ENCODE data around the gene GPR155.
"Not testable (repeated sequence)": the region's sequence is repeated elsewhere in the genome, so short reads cannot be mapped to it uniquely, and the experiment has no call there.

Gene GPR155

GRCh38 chr2:174491947-174492346 is 5.1 kb upstream of the GPR155 start:
- no peak for DNase-seq (ENCODE audit: low read depth in 2 of 3, low spot score in 1 of 3)

- no peak for DNase-seq (ENCODE audit: low read depth in 2 of 3, low spot score in 1 of 3)
Observed at GRCh38 chr2:174490051-174490450, 3.2 kb upstream of the GPR155 start.

- not testable (repeated sequence) for DNase-seq (ENCODE audit: low read depth in 2 of 3, low spot score in 1 of 3)
Observed at GRCh38 chr2:174489520-174489919, 2.7 kb upstream of the GPR155 start.

GRCh38 chr2:174487820-174488162 is 962 bp upstream of the GPR155 start:
- DNase-seq (ENCODE audit: low read depth in 2 of 3, low spot score in 1 of 3) = no peak

- DNase-seq (ENCODE audit: low read depth in 2 of 3, low spot score in 1 of 3) = peak; percentile 98 to 100 (median 99)
Observed at GRCh38 chr2:174487108-174487819, 435 bp upstream of the GPR155 start.

GRCh38 chr2:174485788-174486562 is 854 bp downstream of the GPR155 start:
- DNase-seq (ENCODE audit: low read depth in 2 of 3, low spot score in 1 of 3) = no peak

- DNase-seq (ENCODE audit: low read depth in 2 of 3, low spot score in 1 of 3) = not testable (repeated sequence)
Observed at GRCh38 chr2:174485045-174485444, 1.8 kb downstream of the GPR155 start.

GRCh38 chr2:174484573-174484972 is 2.3 kb downstream of the GPR155 start:
- no peak for DNase-seq (ENCODE audit: low read depth in 2 of 3, low spot score in 1 of 3)

- no peak for DNase-seq (ENCODE audit: low read depth in 2 of 3, low spot score in 1 of 3)
Observed at GRCh38 chr2:174482854-174483253, 4.0 kb downstream of the GPR155 start.

GRCh38 chr2:174477759-174478158 is 9.1 kb downstream of the GPR155 start:
- DNase-seq (ENCODE audit: low read depth in 2 of 3, low spot score in 1 of 3) = no peak

GRCh38 chr2:174473796-174474195 is 13.0 kb downstream of the GPR155 start:
- no peak for DNase-seq (ENCODE audit: low read depth in 2 of 3, low spot score in 1 of 3)

- no peak for DNase-seq (ENCODE audit: low read depth in 2 of 3, low spot score in 1 of 3)
Observed at GRCh38 chr2:174465327-174465726, 21.5 kb downstream of the GPR155 start.

- DNase-seq (ENCODE audit: low read depth in 2 of 3, low spot score in 1 of 3) = no peak
Observed at GRCh38 chr2:174461221-174461620, 25.6 kb downstream of the GPR155 start.

GRCh38 chr2:174454566-174454965 is 32.3 kb downstream of the GPR155 start:
- no peak for DNase-seq (ENCODE audit: low read depth in 2 of 3, low spot score in 1 of 3)

- DNase-seq (ENCODE audit: low read depth in 2 of 3, low spot score in 1 of 3) = no peak
Observed at GRCh38 chr2:174450021-174450816, 36.6 kb downstream of the GPR155 start.

- DNase-seq (ENCODE audit: low read depth in 2 of 3, low spot score in 1 of 3) = no peak
Observed at GRCh38 chr2:174449033-174449432, 37.8 kb downstream of the GPR155 start.

- no peak for DNase-seq (ENCODE audit: low read depth in 2 of 3, low spot score in 1 of 3)
Observed at GRCh38 chr2:174446531-174446930, 40.3 kb downstream of the GPR155 start.

- DNase-seq (ENCODE audit: low read depth in 2 of 3, low spot score in 1 of 3) = no peak
Observed at GRCh38 chr2:174445248-174445647, 41.6 kb downstream of the GPR155 start.

GRCh38 chr2:174444761-174445160 is 42.1 kb downstream of the GPR155 start:
- no peak for DNase-seq (ENCODE audit: low read depth in 2 of 3, low spot score in 1 of 3)

GRCh38 chr2:174442546-174443510 is 44.0 kb downstream of the GPR155 start:
- no peak for DNase-seq (ENCODE audit: low read depth in 2 of 3, low spot score in 1 of 3)

- no peak for DNase-seq (ENCODE audit: low read depth in 2 of 3, low spot score in 1 of 3)
Observed at GRCh38 chr2:174439950-174440349, 46.9 kb downstream of the GPR155 start.
